MCF 10A (cell line): ENCODE data around the gene SMC1B. TPM values are rescaled to one million over a fixed set of nuclear protein-coding genes. Genes with fewer than 3 reads are reported as not detected.

Experiments
- BruUV-seq: library from RNA; stranded (reverse); fragments of 400-500 nt; replicated peaks from 2 replicates; lab custom pipeline; 2021; lab: Mats Ljungman, UMichigan
- CTCF ChIA-PET: fragments of 300-600 bp; sonication (Branson Sonifier 250); formaldehyde crosslinking; extraction: SDS; loops from one replicate; lab custom pipeline; 2021; ENCODE audit warnings: antibody characterized with exemption, inconsistent platforms; lab: Yijun Ruan, JAX
- POLR2A ChIA-PET: fragments of 300-600, 350-650 bp; sonication (Branson Sonifier 250); formaldehyde crosslinking; extraction: SDS; loops from one replicate; lab custom pipeline; 2020; ENCODE audit warnings: antibody characterized with exemption, inconsistent platforms; lab: Yijun Ruan, JAX
- DNase-seq: peaks from one replicate; pipeline ENCODE4 v3.0.0-alpha.2; 2018; ENCODE audit not compliant: unreplicated experiment
- H3K27ac Mint-ChIP-seq: one replicate; pipeline ENCODE4 v1.8.0; 2022; ENCODE audit warnings: mild to moderate bottlenecking, low read depth, mixed read lengths; ENCODE audit not compliant: unreplicated experiment
- H3K27me3 Mint-ChIP-seq: one replicate; pipeline ENCODE4 v1.8.0; 2022; ENCODE audit warnings: mixed read lengths; ENCODE audit not compliant: insufficient read depth, unreplicated experiment
- H3K36me3 Mint-ChIP-seq: one replicate; pipeline ENCODE4 v1.8.0; 2022; ENCODE audit warnings: mild to moderate bottlenecking, moderate library complexity, mixed read lengths; ENCODE audit not compliant: insufficient read depth, unreplicated experiment
- H3K4me1 Mint-ChIP-seq: one replicate; pipeline ENCODE4 v1.8.0; 2022; ENCODE audit warnings: mixed read lengths; ENCODE audit not compliant: insufficient read depth, unreplicated experiment
- H3K4me3 Mint-ChIP-seq: one replicate; pipeline ENCODE4 v1.8.0; 2022; ENCODE audit warnings: mild to moderate bottlenecking, moderate library complexity, mixed read lengths; ENCODE audit not compliant: unreplicated experiment
- H3K9me3 Mint-ChIP-seq: one replicate; pipeline ENCODE4 v1.8.0; 2022; ENCODE audit warnings: mixed read lengths; ENCODE audit not compliant: unreplicated experiment
- CTCF ChIP-seq: fragments of 200-600 bp; IDR thresholded peaks from one replicate; pipeline ENCODE4 v1.8.0; 2022; ENCODE audit warnings: antibody characterized with exemption, mild to moderate bottlenecking; ENCODE audit not compliant: unreplicated experiment
- intact Hi-C: fragments of 100-400 bp; cut with micrococcal nuclease; formaldehyde crosslinking; loops from 2 replicates; pipeline ENCODE4 v1.14.1; 2022
- total RNA-seq: library from RNA; stranded (reverse); gene quantifications from 2 replicates; pipeline ENCODE4 v1.2.3, GENCODE V29; 2022

The SMC1B gene
- total RNA-seq, 1 experiment from 2014 or later = not detected

- Mint-ChIP-seq H3K4me3 (no peak overlapping the region), H3K27me3 (no peaks in the 10 kb centered on the region), H3K36me3 (no peaks in the 10 kb centered on the region), H3K27ac (peak overlapping the region; percentile 42), H3K4me1 (peaks cover 15% of the 10 kb centered on the region), H3K9me3 (no peaks in the 10 kb centered on the region)
- DNase-seq = no peak
- ChIA-PET CTCF (interaction anchor here (0.6 to 1.1 kb wide), 3 partner anchors 34 to 626 kb away, joined by 3 read pairs; no protein-coding TSS in a partner anchor), POLR2A (interaction anchor here (0.6 kb wide), 1 partner anchor 1446 kb away, joined by 3 read pairs; the partner anchor contains the start of gene TBC1D22A)
- intact Hi-C loops = no loop called here
- TF ChIP-seq CTCF = no peak
- no TSS peak for BruUV-seq
These were observed 96.4 kb downstream of the SMC1B start for GRCh38 chr22:45316796-45317526.

GRCh38 chr22:45314786-45315185 is 98.6 kb downstream of the SMC1B start:
- POLR2A ChIA-PET = no interaction called here
- no TSS peak for BruUV-seq
- H3K4me3 Mint-ChIP-seq = no peak overlapping the region
- CTCF ChIA-PET = no interaction called here
- TF ChIP-seq CTCF = no peak
- DNase-seq = no peak
- no peak overlapping the region for H3K27ac Mint-ChIP-seq
- H3K9me3 Mint-ChIP-seq = no peaks in the 10 kb centered on the region
- H3K36me3 Mint-ChIP-seq = no peaks in the 10 kb centered on the region
- no peaks in the 10 kb centered on the region for H3K27me3 Mint-ChIP-seq
- intact Hi-C loops = no loop called here
- H3K4me1 Mint-ChIP-seq = peaks cover 26% of the 10 kb centered on the region

GRCh38 chr22:45314054-45314721 is 99.2 kb downstream of the SMC1B start:
- TF ChIP-seq CTCF = no peak
- DNase-seq = no peak
- H3K4me1 Mint-ChIP-seq = peaks cover 20% of the 10 kb centered on the region
- H3K36me3 Mint-ChIP-seq = no peaks in the 10 kb centered on the region
- H3K9me3 Mint-ChIP-seq = no peaks in the 10 kb centered on the region
- ChIA-PET CTCF (no interaction called here), POLR2A (interaction anchor here (0.7 kb wide), 1 partner anchor 120 kb away, joined by 3 read pairs; no protein-coding TSS in a partner anchor)
- no peak overlapping the region for H3K27ac Mint-ChIP-seq
- H3K4me3 Mint-ChIP-seq = no peak overlapping the region
- intact Hi-C loops = no loop called here
- no TSS peak for BruUV-seq
- H3K27me3 Mint-ChIP-seq = no peaks in the 10 kb centered on the region

GRCh38 chr22:45312856-45313255 is 100.5 kb downstream of the SMC1B start:
- peaks cover 19% of the 10 kb centered on the region for H3K4me1 Mint-ChIP-seq
- no peaks in the 10 kb centered on the region for H3K27me3 Mint-ChIP-seq
- intact Hi-C loops = no loop called here
- no peak for TF ChIP-seq CTCF
- H3K4me3 Mint-ChIP-seq = no peak overlapping the region
- POLR2A ChIA-PET = interaction anchor here (0.6 kb wide), 1 partner anchor 21 kb away, joined by 3 read pairs; no protein-coding TSS in a partner anchor
- no peak for DNase-seq
- H3K27ac Mint-ChIP-seq = no peak overlapping the region
- CTCF ChIA-PET = interaction anchor here (1.2 kb wide), 1 partner anchor 241 kb away, joined by 3 read pairs; no protein-coding TSS in a partner anchor
- H3K9me3 Mint-ChIP-seq = no peaks in the 10 kb centered on the region
- H3K36me3 Mint-ChIP-seq = no peaks in the 10 kb centered on the region
- no TSS peak for BruUV-seq
